Uterus (tissue), 4 donors: ENCODE data around the gene BARHL1. TPM values are rescaled to one million over a fixed set of nuclear protein-coding genes. Genes with fewer than 3 reads are reported as not detected.

Experiments
- DNase-seq, 2 donors: peaks; one replicate each; pipeline ENCODE4 v3.0.0-alpha.2; 2019 to 2020
- H3K27ac ChIP-seq, 2 donors: fragments of 200-600 bp; sonication (generic); 1 replicate in 1 of 2; 2 replicates in 1 of 2; pipeline ENCODE4 v1.5.1; 2016 to 2018
- H3K27me3 ChIP-seq, 2 donors: fragments of 200-600 bp; sonication (generic); one replicate each; pipeline ENCODE4 v1.5.1; 2018 to 2019; ENCODE audit warnings: control low read depth in 1 of 2
- H3K36me3 ChIP-seq, 2 donors: fragments of 200-600 bp; sonication (generic); one replicate each; pipeline ENCODE4 v1.5.1; 2019; ENCODE audit warnings: control low read depth in 1 of 2
- H3K4me1 ChIP-seq, 2 donors: fragments of 200-600 bp; sonication (generic); one replicate each; pipeline ENCODE4 v1.5.1; 2018 to 2019; ENCODE audit warnings: control low read depth in 1 of 2
- H3K4me3 ChIP-seq, 2 donors: fragments of 200-600 bp; sonication (generic); 1 replicate in 1 of 2; 2 replicates in 1 of 2; pipeline ENCODE4 v1.5.1; 2018 to 2019; ENCODE audit warnings: mild to moderate bottlenecking in 1 of 2
- H3K9me3 ChIP-seq, 2 donors: fragments of 200-600 bp; sonication (generic); one replicate each; pipeline ENCODE4 v1.5.1; 2019; ENCODE audit warnings: control low read depth in 1 of 2
- CTCF ChIP-seq, 4 experiments: fragments of 200-600 bp in 2 of 4; fragments of 450-650 bp in 2 of 4; sonication (generic) in 2 of 4; IDR thresholded peaks; one replicate each; pipeline ENCODE4 v1.5.1; 2016 to 2019; ENCODE audit warnings: antibody characterized with exemption in 4 of 4, mild to moderate bottlenecking in 2 of 4, moderate library complexity in 1 of 4
- POLR2A ChIP-seq, 2 donors: fragments of 450-650 bp; IDR thresholded peaks; one replicate each; pipeline ENCODE4 v1.6.1; 2016; ENCODE audit warnings: antibody characterized with exemption in 2 of 2, mild to moderate bottlenecking in 1 of 2, moderate library complexity in 1 of 2
- intact Hi-C: fragments of 100-400 bp; cut with DNase I; formaldehyde crosslinking; loops from one replicate; pipeline ENCODE4 v1.15.1; 2023; ENCODE audit warnings: low total_unique reads
- total RNA-seq, 4 donors: library from RNA; depleted of rRNA in 3 of 4; stranded (reverse); fragments of >200 nt in 3 of 4; gene quantifications; one replicate each; pipeline versions ENCODE4 v1.1.0 to v1.2.4, GENCODE V29; 2014 to 2023
- donor health status: DM: yes; HTN: yes; CAD: no.

BARHL1 gene
- total RNA-seq, 4 donors from 2014 or later = not detected

- Histone ChIP-seq H3K4me1 (no peaks in the 10 kb centered on the region), H3K9me3 (no peaks in the 10 kb centered on the region), H3K36me3 (no peaks in the 10 kb centered on the region), H3K27ac (no peak overlapping the region), H3K4me3 (no peak overlapping the region), H3K27me3 (peaks cover 12 to 16% of the 10 kb centered on the region in 2 donors)
- no peak for DNase-seq
- TF ChIP-seq CTCF (IDR thresholded peaks at IDR 0.05) (peak; percentile 18 to 63 (median 62)), POLR2A (IDR thresholded peaks at IDR 0.05) (no peak)
- intact Hi-C loops = no loop called here
These were observed 7.3 kb upstream of the BARHL1 start for GRCh38 chr9:132575005-132575609.

GRCh38 chr9:132575811-132576210 is 6.6 kb upstream of the BARHL1 start:
- intact Hi-C loops = no loop called here
- no peak for TF ChIP-seq CTCF (IDR thresholded peaks at IDR 0.05)
- TF ChIP-seq POLR2A (IDR thresholded peaks at IDR 0.05) = no peak
- no peak overlapping the region for H3K27ac ChIP-seq
- no peaks in the 10 kb centered on the region for H3K4me1 ChIP-seq
- H3K27me3 ChIP-seq = peaks cover 17 to 23% of the 10 kb centered on the region in 2 donors
- no peak overlapping the region for H3K4me3 ChIP-seq
- no peaks in the 10 kb centered on the region for H3K9me3 ChIP-seq
- H3K36me3 ChIP-seq = no peaks in the 10 kb centered on the region
- no peak for DNase-seq

GRCh38 chr9:132577119-132577518 is 5.3 kb upstream of the BARHL1 start:
- Histone ChIP-seq H3K27me3 (peaks cover 21 to 33% of the 10 kb centered on the region in 2 donors), H3K9me3 (no peaks in the 10 kb centered on the region), H3K36me3 (no peaks in the 10 kb centered on the region), H3K4me3 (no peak overlapping the region), H3K4me1 (no peaks in the 10 kb centered on the region), H3K27ac (no peak overlapping the region)
- DNase-seq = no peak
- intact Hi-C loops = no loop called here
- TF ChIP-seq POLR2A (IDR thresholded peaks at IDR 0.05) (no peak), CTCF (IDR thresholded peaks at IDR 0.05) (no peak)

GRCh38 chr9:132578367-132578932 is 4.0 kb upstream of the BARHL1 start:
- Histone ChIP-seq H3K27ac (no peak overlapping the region), H3K4me3 (no peak overlapping the region), H3K4me1 (no peaks in the 10 kb centered on the region), H3K9me3 (no peaks in the 10 kb centered on the region), H3K36me3 (no peaks in the 10 kb centered on the region), H3K27me3 (peaks cover 29 to 41% of the 10 kb centered on the region in 2 donors)
- no peak for DNase-seq
- intact Hi-C loops = no loop called here
- no peak for TF ChIP-seq POLR2A (IDR thresholded peaks at IDR 0.05)

GRCh38 chr9:132579427-132579798 is 3.0 kb upstream of the BARHL1 start:
- H3K27ac ChIP-seq = no peak overlapping the region
- no peak for TF ChIP-seq POLR2A (IDR thresholded peaks at IDR 0.05)
- TF ChIP-seq CTCF (IDR thresholded peaks at IDR 0.05) = no peak
- H3K4me1 ChIP-seq = no peaks in the 10 kb centered on the region
- no peak overlapping the region for H3K4me3 ChIP-seq
- H3K27me3 ChIP-seq = peaks cover 33 to 50% of the 10 kb centered on the region in 2 donors
- DNase-seq = no peak
- no peaks in the 10 kb centered on the region for H3K36me3 ChIP-seq
- no peaks in the 10 kb centered on the region for H3K9me3 ChIP-seq
- intact Hi-C loops = no loop called here
